GM13977 (cell line): ENCODE data around the gene KIF26B.

ENCODE experiments used
- DNase-seq: peaks from one replicate; pipeline ENCODE4 v3.0.0; 2012; ENCODE audit warnings: low spot score
- CTCF ChIP-seq: IDR thresholded peaks from 2 replicates; pipeline ENCODE4 v1.5.1; 2012; ENCODE audit warnings: mild to moderate bottlenecking, control low read depth; ENCODE audit not compliant: insufficient read depth; ENCODE audit errors: extremely low read depth, missing control alignments
- in situ Hi-C: fragments of 300-500 bp; cut with MboI; formaldehyde crosslinking; loops from one replicate; pipeline ENCODE4 v1.12.0; 2022; ENCODE audit warnings: low sequenced_read_pairs, low pct_unique_long_range_greater_than_20kb, mixed read lengths, inconsistent platforms; ENCODE audit not compliant: unreplicated experiment

The KIF26B gene

GRCh38 chr1:245177071-245177900 lies 22.5 kb downstream of the KIF26B start:
- in situ Hi-C loops = no loop called here
- TF ChIP-seq CTCF = no peak
- no peak for DNase-seq

GRCh38 chr1:245179706-245180105 lies 24.9 kb downstream of the KIF26B start:
- no peak for DNase-seq
- TF ChIP-seq CTCF = no peak
- in situ Hi-C loops = no loop called here

GRCh38 chr1:245180496-245181157 lies 25.8 kb downstream of the KIF26B start:
- in situ Hi-C loops = no loop called here
- DNase-seq = no peak
- TF ChIP-seq CTCF = no peak

GRCh38 chr1:245181158-245181517 lies 26.4 kb downstream of the KIF26B start:
- in situ Hi-C loops = no loop called here
- TF ChIP-seq CTCF = no peak
- DNase-seq = no peak

GRCh38 chr1:245182028-245182427 lies 27.2 kb downstream of the KIF26B start:
- TF ChIP-seq CTCF = no peak
- in situ Hi-C loops = no loop called here
- DNase-seq = no peak

GRCh38 chr1:245183429-245183828 lies 28.6 kb downstream of the KIF26B start:
- no peak for DNase-seq
- TF ChIP-seq CTCF = no peak
- in situ Hi-C loops = no loop called here
